Smooth muscle cell (in vitro differentiated cells): Measurements from ENCODE around the gene PAFAH1B1. TPM values are rescaled to one million over a fixed set of nuclear protein-coding genes. Genes with fewer than 3 reads are reported as not detected.
A peak's percentile ranks its signal among the peaks of the same experiment; 100 is the strongest.

ENCODE experiments used
- DNase-seq: peaks from one replicate; lab custom pipeline; 2025; ENCODE audit not compliant: unreplicated experiment; lab: John Stamatoyannopoulos, UW
- H2AFZ ChIP-seq: fragments of 200-600 bp; sonication (generic); 2 replicates; pipeline ENCODE4 v1.6.0; 2016; ENCODE audit warnings: antibody characterized with exemption, low read depth, mild to moderate bottlenecking
- H3F3A ChIP-seq: fragments of 200-600 bp; sonication (generic); 2 replicates; pipeline ENCODE4 v1.6.0; 2017; ENCODE audit warnings: antibody characterized with exemption, low read depth
- H3K27ac ChIP-seq: fragments of 200-600 bp; sonication (generic); 2 replicates; pipeline ENCODE4 v1.5.1; 2016; ENCODE audit warnings: low read depth, mild to moderate bottlenecking
- H3K27me3 ChIP-seq: fragments of 200-600 bp; sonication (generic); 2 replicates; pipeline ENCODE4 v1.6.1; 2016; ENCODE audit warnings: low read depth, mild to moderate bottlenecking
- H3K36me3 ChIP-seq: fragments of 200-600 bp; sonication (generic); 2 replicates; pipeline ENCODE4 v1.5.1; 2016; ENCODE audit warnings: low read depth
- H3K4me1 ChIP-seq: fragments of 200-600 bp; sonication (generic); 2 replicates; pipeline ENCODE4 v1.5.1; 2016; ENCODE audit warnings: low read depth
- H3K4me2 ChIP-seq: fragments of 200-600 bp; sonication (generic); 2 replicates; pipeline ENCODE4 v1.6.0; 2016; ENCODE audit warnings: mild to moderate bottlenecking
- H3K4me3 ChIP-seq: fragments of 200-600 bp; sonication (generic); 2 replicates; pipeline ENCODE4 v1.5.1; 2016; ENCODE audit warnings: mild to moderate bottlenecking
- H3K79me2 ChIP-seq: fragments of 200-600 bp; sonication (generic); 2 replicates; pipeline ENCODE4 v1.6.0; 2016; ENCODE audit warnings: low read depth, mild to moderate bottlenecking
- H3K9ac ChIP-seq: fragments of 200-600 bp; sonication (generic); 2 replicates; pipeline ENCODE4 v1.6.0; 2016; ENCODE audit warnings: low read depth
- H3K9me3 ChIP-seq: fragments of 200-600 bp; sonication (generic); replicated peaks from 2 replicates; pipeline ENCODE4 v1.5.1; 2016; ENCODE audit warnings: low read depth
- H4K20me1 ChIP-seq: fragments of 200-600 bp; sonication (generic); 2 replicates; pipeline ENCODE4 v1.6.0; 2016; ENCODE audit warnings: low read depth
- WGBS: methylation state at CpG from one replicate; pipeline ENCODE4 v1.1.7; 2016; ENCODE audit warnings: low lambda C conversion rate; 5-methylcytosine and 5-hydroxymethylcytosine counted together
- polyA plus RNA-seq: library from polyadenylated mRNA; unstranded; fragments of >200 nt; fragmentation: Nextera tagmentation; extraction: Ambion mirVana; gene quantifications from 2 replicates; pipeline ENCODE4 v1.2.1, GENCODE V29; 2016
- total RNA-seq: library from RNA; depleted of rRNA; stranded (reverse); fragments of >200 nt; gene quantifications from 2 replicates; pipeline ENCODE4 v1.2.3, GENCODE V29; 2014
- TF ChIP-seq, protein P1 (sequence below): fragments of 200-600 bp; sonication (generic); IDR thresholded peaks from 2 replicates; pipeline ENCODE4 v1.5.1; 2017; ENCODE audit warnings: borderline replicate concordance, mild to moderate bottlenecking, antibody characterized with exemption; ENCODE audit not compliant: insufficient read depth, poor library complexity, severe bottlenecking

PAFAH1B1 gene
- total and polyA plus RNA-seq, 2 experiments from 2014 or later: 105 to 127 TPM

DNA sequence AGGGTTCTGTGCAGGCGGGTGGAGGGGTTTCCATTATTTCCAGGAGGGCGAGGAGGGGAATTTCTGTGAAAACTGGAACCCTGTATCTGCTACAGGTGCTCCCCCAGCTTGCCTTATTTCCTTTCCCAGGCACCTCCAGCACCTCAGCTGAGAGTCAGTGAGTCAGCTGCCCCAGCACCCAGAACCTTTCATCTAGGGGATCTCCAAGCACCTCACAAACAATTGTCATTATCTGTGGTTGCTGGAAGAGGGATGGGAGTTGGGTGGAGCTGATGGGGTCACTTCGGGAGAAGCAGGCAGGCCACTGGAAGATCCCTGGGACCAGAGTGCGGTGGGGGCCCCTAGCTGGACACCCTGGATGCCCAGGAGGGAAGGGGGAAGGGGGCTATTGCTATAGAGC lies 128.1 kb downstream of the PAFAH1B1 start:
- Histone ChIP-seq H3K79me2 (no peaks in the 10 kb centered on the region), H3K36me3 (no peaks in the 10 kb centered on the region), H3K27ac (no peak overlapping the region), H2AFZ (no peak overlapping the region), H3K9ac (no peak overlapping the region), H3K4me1 (peaks cover 3% of the 10 kb centered on the region), H3K27me3 (peaks cover 18% of the 10 kb centered on the region), H3K9me3 (no peaks in the 10 kb centered on the region), H3F3A (no peaks in the 10 kb centered on the region), H3K4me2 (no peak overlapping the region), H4K20me1 (no peaks in the 10 kb centered on the region), H3K4me3 (no peak overlapping the region)
- 86% methylated on average over 4 of the region's 4 CpGs for WGBS
- DNase-seq: no peak
- TF ChIP-seq, protein P1, sequence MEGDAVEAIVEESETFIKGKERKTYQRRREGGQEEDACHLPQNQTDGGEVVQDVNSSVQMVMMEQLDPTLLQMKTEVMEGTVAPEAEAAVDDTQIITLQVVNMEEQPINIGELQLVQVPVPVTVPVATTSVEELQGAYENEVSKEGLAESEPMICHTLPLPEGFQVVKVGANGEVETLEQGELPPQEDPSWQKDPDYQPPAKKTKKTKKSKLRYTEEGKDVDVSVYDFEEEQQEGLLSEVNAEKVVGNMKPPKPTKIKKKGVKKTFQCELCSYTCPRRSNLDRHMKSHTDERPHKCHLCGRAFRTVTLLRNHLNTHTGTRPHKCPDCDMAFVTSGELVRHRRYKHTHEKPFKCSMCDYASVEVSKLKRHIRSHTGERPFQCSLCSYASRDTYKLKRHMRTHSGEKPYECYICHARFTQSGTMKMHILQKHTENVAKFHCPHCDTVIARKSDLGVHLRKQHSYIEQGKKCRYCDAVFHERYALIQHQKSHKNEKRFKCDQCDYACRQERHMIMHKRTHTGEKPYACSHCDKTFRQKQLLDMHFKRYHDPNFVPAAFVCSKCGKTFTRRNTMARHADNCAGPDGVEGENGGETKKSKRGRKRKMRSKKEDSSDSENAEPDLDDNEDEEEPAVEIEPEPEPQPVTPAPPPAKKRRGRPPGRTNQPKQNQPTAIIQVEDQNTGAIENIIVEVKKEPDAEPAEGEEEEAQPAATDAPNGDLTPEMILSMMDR: no peak

DNA sequence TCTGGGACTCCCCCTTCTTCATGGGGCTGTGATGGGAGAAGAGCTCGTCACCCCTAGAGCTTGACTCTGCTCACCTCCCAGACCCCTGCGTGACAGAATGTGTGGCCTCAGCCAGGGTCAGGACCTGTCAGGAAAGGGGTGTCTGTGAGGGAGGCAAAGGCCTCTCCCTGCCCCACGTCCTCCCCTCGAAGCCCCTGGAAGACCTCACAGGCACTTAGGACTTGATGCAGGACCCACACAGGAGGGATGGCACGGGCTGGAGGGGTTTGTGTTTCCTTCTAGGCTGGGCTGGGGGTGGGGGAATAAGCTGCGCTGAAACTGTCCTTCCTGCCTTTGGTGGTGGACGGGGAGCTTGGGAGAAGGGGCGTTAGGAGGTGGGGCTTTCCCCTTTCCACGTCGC lies 129.2 kb downstream of the PAFAH1B1 start:
- Histone ChIP-seq H2AFZ (no peak overlapping the region), H3K27ac (no peak overlapping the region), H3K9ac (no peak overlapping the region), H3K4me2 (no peak overlapping the region), H3K79me2 (no peaks in the 10 kb centered on the region), H3F3A (no peaks in the 10 kb centered on the region), H4K20me1 (no peaks in the 10 kb centered on the region), H3K4me3 (no peak overlapping the region), H3K36me3 (no peaks in the 10 kb centered on the region), H3K9me3 (no peaks in the 10 kb centered on the region), H3K4me1 (peaks cover 3% of the 10 kb centered on the region), H3K27me3 (peaks cover 18% of the 10 kb centered on the region)
- DNase-seq: no peak
- TF ChIP-seq, protein P1: no peak
- WGBS: 78% methylated on average over 9 of the region's 10 CpGs

DNA sequence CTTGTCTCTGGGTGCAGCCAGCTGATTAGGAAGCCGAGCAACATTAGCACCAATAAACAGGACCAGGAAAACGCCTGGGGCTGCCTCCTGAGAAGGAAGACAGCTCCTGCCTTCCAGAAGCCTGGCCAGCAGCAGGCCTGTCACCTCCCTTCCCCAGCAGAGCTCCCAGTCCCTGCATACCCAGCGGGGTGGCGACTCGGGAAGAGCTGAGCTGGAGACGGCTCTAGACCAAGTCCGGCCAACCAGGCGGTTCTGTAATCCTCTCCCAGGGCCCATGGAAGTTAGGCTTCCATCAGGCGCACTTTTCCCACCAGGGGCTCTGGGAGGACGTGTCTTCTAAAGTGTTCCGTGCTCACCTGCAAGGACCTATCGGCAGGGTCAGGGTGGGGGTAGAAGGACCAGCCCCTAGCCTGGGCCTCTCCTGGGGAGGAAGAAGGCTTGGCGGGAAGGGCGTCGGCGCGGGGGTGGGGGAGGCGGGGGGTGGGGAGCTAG lies 130.1 kb downstream of the PAFAH1B1 start:
- Histone ChIP-seq H3F3A (no peaks in the 10 kb centered on the region), H3K9ac (no peak overlapping the region), H3K36me3 (no peaks in the 10 kb centered on the region), H3K4me2 (peak overlapping the region; percentile 85), H3K9me3 (no peaks in the 10 kb centered on the region), H3K4me3 (peak overlapping the region; percentile 35), H3K4me1 (peaks cover 3% of the 10 kb centered on the region), H4K20me1 (no peaks in the 10 kb centered on the region), H3K27ac (no peak overlapping the region), H3K79me2 (no peaks in the 10 kb centered on the region), H2AFZ (no peak overlapping the region), H3K27me3 (peaks cover 18% of the 10 kb centered on the region)
- 4% methylated on average over 18 of the region's 18 CpGs for WGBS
- TF ChIP-seq, protein P1: no peak
- DNase-seq: no peak

DNA sequence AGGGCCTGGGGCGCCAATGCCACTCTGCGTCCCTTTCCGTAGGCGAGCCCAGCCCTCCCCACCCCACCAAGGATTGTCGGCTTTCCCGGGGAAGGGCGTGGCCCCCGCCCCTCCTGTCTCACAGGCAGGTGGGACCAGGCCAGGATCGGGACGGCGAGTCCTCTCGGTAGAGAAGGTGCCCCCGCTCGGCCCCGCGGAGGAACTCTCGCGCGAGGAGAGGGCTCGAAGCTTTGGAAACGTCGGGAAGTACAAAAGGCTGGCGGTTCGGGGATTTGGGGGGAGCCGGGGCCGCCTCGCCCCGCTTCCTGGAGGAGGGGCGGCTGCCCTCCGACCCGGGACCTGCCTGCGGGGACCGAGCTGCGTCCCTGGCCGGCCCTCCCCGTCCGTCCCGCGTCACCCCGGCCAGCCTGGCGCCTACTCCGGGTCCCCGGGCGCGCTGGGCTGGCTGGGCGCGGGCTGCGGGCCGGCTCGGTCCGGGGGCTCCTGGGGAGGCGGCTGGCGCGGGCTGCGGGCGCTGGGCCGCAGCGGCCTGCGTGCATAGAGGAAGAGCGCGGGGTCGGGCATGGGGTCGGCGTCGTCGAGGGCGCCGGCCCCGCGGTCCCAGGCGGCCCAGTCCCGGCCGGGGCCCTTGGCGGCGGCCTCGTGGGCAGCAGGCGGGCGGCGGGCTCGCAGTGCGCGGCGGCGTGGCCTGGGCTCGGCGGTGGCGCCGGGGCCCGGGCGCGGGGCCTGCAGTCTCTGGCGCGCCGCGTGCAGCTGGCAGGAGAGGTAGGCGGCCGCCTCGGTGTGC lies 130.7 kb downstream of the PAFAH1B1 start:
- H3K9ac ChIP-seq: no peak overlapping the region
- H3K9me3 ChIP-seq: no peaks in the 10 kb centered on the region
- peak overlapping the region; percentile 85 for H3K4me2 ChIP-seq
- H3F3A ChIP-seq: no peaks in the 10 kb centered on the region
- peak overlapping the region; percentile 35 for H3K4me3 ChIP-seq
- H3K27me3 ChIP-seq: peaks cover 18% of the 10 kb centered on the region
- H3K27ac ChIP-seq: no peak overlapping the region
- WGBS: 3% methylated on average over 60 of the region's 98 CpGs
- H2AFZ ChIP-seq: peak overlapping the region; percentile 66
- peaks cover 3% of the 10 kb centered on the region for H3K4me1 ChIP-seq
- no peak for DNase-seq
- H3K79me2 ChIP-seq: no peaks in the 10 kb centered on the region
- no peaks in the 10 kb centered on the region for H3K36me3 ChIP-seq
- no peaks in the 10 kb centered on the region for H4K20me1 ChIP-seq
- TF ChIP-seq, protein P1: no peak
